NOMO-1 treated with DMSO at 0.1 percent for 48 hours (cell line): ENCODE measurements around the gene IER3IP1.
"Not testable (repeated sequence)": the region's sequence is repeated elsewhere in the genome, so short reads cannot be mapped to it uniquely, and the experiment has no call there.

Source experiments
- DNase-seq: peaks from one replicate; lab custom pipeline; 2025; ENCODE audit not compliant: unreplicated experiment; lab: John Stamatoyannopoulos, UW

IER3IP1 gene

DNA sequence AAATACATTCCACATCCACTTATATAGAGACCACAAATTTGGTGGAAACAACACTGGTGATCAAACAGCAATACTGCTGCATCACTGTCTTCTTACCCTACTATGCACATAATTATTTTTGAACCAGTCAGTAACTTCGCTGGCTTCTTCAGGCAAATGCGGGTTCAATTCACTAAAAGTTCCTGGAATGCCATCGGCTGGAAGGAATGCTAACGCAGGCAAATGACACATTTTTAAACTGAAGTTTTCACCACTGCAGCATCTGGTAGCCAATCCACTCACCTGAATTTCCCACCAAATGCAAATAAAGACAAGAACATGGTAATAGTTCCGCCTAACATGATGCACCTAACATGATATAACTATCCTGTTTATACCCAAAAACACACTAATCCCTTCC, 15.9 kb downstream of the IER3IP1 start:
- no peak for DNase-seq

GRCh38 chr18:47158404-47158803, 17.8 kb downstream of the IER3IP1 start:
- DNase-seq = not testable (repeated sequence)

DNA sequence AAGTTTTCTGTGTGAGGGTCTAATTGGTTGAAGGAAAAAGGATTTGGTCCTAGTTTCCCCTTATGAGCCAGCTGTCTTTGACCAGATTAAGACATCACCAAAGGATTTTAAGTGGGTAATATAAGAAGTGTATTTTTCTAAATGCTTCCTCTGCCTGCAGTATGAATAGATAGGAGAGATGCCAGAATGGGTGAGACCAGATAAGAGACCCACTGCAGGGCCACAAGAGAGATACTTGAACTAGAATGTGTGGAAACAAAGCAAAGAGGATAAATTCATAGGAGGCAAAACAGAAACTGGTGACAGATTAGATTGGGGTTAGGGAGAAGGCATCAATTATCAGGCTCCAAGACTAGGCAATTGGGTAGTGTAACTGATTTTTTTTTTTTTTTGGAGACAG, 24.7 kb downstream of the IER3IP1 start:
- no peak for DNase-seq

DNA sequence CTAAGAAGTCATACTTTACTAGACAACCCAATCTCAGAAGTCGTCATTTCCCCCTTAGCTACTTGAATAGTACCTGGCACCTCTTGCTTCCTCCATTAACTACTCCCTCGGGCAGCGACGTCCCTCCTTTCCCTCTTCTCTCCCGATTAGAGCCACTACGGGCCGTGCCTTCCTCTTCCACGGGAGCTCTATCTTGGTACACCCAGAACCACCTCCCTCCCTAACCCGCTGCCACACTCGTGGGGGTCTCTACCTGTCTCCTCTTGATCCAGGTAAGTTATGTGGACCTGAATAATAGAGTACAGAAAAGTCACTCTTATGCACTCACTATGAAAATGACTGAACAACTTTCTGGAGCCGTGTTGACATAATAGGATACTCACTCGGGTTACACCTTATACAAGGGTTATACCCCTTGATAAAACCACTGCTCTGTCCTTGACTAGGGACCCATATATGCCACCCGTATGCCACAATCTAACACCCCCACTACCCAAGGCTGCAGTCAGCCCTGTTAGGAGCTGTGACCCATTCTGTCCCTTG, 25.3 kb downstream of the IER3IP1 start:
- DNase-seq = peak; percentile 4

GRCh38 chr18:47150029-47150823, 25.9 kb downstream of the IER3IP1 start, which contains the start of gene HDHD2:
HDHD2 (minus strand) TSS chr18:47150500; CDS start chr18:47136439, 14,061 bp downstream.
- DNase-seq = peak; percentile 61

DNA sequence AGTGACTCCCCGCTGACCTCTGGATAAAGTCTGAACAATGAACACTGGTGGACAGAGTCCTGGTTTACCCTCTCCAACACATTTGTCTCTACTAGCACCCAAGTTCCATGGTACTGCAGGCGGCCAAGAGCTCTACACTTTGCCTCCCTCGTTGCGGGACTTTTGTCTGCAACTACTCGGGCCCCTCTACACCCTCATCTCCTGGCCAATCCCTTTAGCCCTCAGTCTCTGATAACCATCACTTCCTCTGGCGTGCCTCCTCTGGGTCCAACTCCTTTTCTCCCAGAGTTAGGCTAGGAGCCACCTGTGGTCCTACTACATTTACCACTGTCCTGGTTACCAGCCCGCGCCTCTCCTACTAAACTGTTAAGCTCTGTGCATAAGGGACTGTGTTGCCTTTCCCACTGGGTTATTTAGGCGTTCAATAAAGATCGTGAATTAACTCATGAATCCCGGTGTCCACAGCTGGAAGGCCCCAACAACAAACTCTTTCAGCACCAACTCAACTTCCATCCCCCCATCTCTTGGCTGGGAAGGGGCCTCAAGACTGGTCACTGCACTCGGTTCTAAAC, 26.6 kb downstream of the IER3IP1 start:
- DNase-seq = no peak

DNA sequence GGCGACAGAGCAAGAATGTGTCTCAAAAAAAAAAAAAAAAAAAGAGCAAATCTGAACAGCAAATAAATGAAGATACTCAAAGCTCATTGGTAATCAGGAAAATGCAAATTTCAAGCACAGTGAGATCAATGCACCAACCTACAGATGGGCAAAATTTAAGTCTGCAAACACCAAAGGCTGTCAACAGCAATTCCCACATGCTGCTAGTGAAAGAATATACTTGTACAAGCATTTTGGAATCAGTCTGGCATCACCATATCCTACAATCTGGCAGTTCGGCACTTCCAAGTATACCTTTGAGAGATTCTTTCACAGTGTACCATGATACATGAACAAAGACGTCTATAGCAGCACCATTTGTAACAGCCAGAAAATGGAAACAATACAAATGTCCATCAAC, 30.0 kb downstream of the IER3IP1 start:
- no peak for DNase-seq

GRCh38 chr18:47143899-47144485, 32.2 kb downstream of the IER3IP1 start:
- DNase-seq = no peak

DNA sequence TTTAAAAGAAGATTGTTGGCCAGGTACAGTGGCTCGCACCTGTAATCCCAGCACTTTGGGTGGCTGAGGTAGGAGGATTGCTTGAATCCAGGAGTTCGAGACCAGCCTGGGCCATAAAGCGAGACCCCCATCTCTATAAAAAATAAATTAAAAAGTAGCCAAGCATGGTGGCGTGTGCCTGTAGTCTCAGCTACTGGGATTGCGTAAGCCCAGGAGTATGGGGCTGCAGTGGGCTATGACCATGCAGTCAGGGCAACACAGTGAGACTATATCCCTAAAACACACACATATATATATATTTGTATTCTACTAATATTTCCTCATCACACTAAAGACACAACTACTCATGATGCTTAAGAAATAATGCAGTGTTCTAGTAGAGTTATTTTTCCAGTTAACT, 33.0 kb downstream of the IER3IP1 start:
- DNase-seq = no peak

DNA sequence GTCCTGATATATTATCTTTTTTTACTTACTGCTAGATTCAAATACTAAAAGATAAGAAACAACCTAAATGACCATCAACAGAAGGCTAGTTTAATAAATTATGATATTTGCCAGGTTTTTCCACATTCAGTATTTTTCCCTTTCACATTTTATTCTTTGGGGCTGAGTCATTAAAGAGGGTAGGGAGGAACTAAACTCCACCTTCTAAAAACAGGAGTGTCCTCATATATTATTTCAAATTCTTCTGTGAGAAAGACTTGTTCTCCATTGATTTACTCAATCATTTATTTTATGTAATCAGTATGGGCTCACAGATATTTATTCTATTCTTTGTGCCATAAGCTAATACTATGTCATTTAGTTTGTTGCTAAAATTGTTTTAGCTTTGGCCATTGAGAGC, 34.9 kb downstream of the IER3IP1 start:
- no peak for DNase-seq

- no peak for DNase-seq
These were observed 55.0 kb downstream of the IER3IP1 start for GRCh38 chr18:47121146-47121545.

GRCh38 chr18:47120428-47120827, 55.7 kb downstream of the IER3IP1 start:
- no peak for DNase-seq

DNA sequence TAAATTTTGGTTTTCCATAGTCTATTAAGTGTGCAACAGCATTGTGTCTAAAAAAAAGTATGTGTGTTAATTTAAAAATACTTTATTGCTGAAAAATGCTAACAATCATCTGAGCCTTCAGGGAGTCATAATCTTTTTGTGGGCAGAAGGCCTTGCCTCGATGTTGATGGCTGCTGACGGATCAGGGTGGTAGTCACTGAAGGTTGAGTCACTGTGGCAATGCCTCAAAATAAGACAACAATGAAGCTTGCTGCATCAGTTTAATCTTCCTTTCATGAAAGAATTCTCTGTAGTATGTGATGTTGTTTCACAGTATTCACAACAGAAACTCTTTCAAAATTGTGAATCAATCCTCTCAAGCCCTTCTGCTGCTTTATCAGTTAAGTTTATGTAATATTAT, 57.2 kb downstream of the IER3IP1 start:
- no peak for DNase-seq

- no peak for DNase-seq
These were observed 61.0 kb downstream of the IER3IP1 start for GRCh38 chr18:47115205-47115604.

GRCh38 chr18:47113796-47114540, 62.2 kb downstream of the IER3IP1 start:
- DNase-seq = no peak

DNA sequence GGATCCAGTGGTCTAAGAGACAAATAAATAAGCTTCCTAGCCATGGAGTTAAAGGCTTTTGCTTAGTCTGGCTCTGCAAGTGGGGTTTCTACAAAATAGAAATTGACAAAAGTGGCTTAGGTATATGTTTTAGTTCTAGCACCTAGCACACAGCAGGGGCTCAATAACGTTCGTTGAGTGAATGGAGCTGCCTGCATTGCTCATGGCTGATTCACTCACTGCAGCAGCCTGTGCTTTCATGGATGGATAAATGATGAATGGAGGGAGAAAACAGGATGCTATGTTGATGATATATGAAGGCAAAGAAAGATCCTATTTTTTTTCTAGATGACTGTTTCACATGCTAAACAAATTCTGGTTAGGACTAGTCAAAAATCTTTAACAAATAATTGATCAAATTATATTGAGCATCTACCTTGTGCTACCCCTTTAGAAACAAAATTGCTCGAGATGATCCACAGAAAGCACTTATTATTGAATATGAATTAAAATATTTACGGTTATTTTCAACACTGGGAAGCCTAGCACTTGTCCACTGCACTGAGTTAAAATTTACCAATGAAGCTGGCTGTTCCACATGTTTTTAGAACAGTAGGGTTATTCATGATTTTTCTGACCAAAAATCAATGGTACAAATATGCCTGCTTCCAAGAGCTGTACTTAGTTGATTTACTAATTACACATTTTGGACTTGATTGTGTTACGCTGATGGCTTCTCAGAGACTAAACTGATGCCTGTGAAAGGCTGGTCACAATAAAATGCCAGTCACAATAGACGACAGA, 65.5 kb downstream of the IER3IP1 start:
- no peak for DNase-seq

DNA sequence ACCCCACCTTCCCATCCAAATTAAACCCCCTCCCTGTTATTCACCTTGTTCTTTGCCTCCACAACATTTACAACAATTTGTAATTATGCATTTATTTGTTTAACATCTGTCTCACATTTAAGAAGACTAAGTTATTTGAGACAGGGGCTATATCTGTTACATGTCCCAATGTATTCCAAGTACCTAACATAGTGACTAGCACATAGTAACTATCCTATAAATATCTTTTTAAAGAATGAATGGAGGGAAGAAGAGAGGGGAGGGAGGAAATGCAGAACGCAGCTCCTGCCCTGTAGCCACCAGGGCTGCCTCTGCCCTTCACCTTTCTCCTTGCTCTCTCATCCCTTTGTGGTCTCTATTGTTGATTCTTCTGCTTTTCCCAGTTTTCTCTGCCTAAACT, 66.4 kb downstream of the IER3IP1 start:
- no peak for DNase-seq

- no peak for DNase-seq
These were observed 67.2 kb downstream of the IER3IP1 start for GRCh38 chr18:47108998-47109405.

- no peak for DNase-seq
These were observed 67.8 kb downstream of the IER3IP1 start for GRCh38 chr18:47108373-47108772.
